ENCODE data around the gene TMPRSS2. TPM values are rescaled to one million over a fixed set of nuclear protein-coding genes. Genes with fewer than 3 reads are reported as not detected.

TMPRSS2 gene
- total RNA-seq, 2 donors from 2014 or later = 0.78 TPM; not detected in 1

- no peak overlapping the region for H3K27ac ChIP-seq
- DNase-seq (ENCODE audit: low spot score) (no peak), ATAC-seq (ENCODE audit: insufficient number of reproducible peaks, low FRiP score, low read depth) (no peak)
- no peaks in the 10 kb centered on the region for H3K4me1 ChIP-seq (ENCODE audit: control insufficient read depth in 1 of 2, low read depth in 2 of 2)
- no peaks in the 10 kb centered on the region for H3K27me3 ChIP-seq (replicated peaks; ENCODE audit: insufficient read depth)
- H3K36me3 ChIP-seq = no peaks in the 10 kb centered on the region
- H3K9me3 ChIP-seq = no peaks in the 10 kb centered on the region
- H3K4me3 ChIP-seq = no peak overlapping the region
- TF ChIP-seq CTCF (IDR thresholded peaks at IDR 0.05) = no peak
These were observed 28.3 kb downstream of the TMPRSS2 start for GRCh38 chr21:41479686-41480085.

GRCh38 chr21:41478319-41479177 lies 29.4 kb downstream of the TMPRSS2 start:
- Histone ChIP-seq H3K4me3 (no peak overlapping the region), H3K9me3 (no peaks in the 10 kb centered on the region), H3K27ac (no peak overlapping the region), H3K4me1 (ENCODE audit: control insufficient read depth in 1 of 2, low read depth in 2 of 2) (no peaks in the 10 kb centered on the region), H3K36me3 (no peaks in the 10 kb centered on the region), H3K27me3 (replicated peaks; ENCODE audit: insufficient read depth) (no peaks in the 10 kb centered on the region)
- DNase-seq (ENCODE audit: low spot score) (no peak), ATAC-seq (ENCODE audit: insufficient number of reproducible peaks, low FRiP score, low read depth) (no peak)
- TF ChIP-seq CTCF (IDR thresholded peaks at IDR 0.05) = no peak

GRCh38 chr21:41477641-41478318 lies 30.2 kb downstream of the TMPRSS2 start:
- no peak for ATAC-seq (ENCODE audit: insufficient number of reproducible peaks, low FRiP score, low read depth)
- no peak for DNase-seq (ENCODE audit: low spot score)
- TF ChIP-seq CTCF (IDR thresholded peaks at IDR 0.05) = no peak
- Histone ChIP-seq H3K4me3 (no peak overlapping the region), H3K27ac (no peak overlapping the region), H3K9me3 (no peaks in the 10 kb centered on the region), H3K36me3 (no peaks in the 10 kb centered on the region), H3K27me3 (replicated peaks; ENCODE audit: insufficient read depth) (no peaks in the 10 kb centered on the region), H3K4me1 (ENCODE audit: control insufficient read depth in 1 of 2, low read depth in 2 of 2) (no peaks in the 10 kb centered on the region)

GRCh38 chr21:41475714-41476420 lies 32.1 kb downstream of the TMPRSS2 start:
- no peak for TF ChIP-seq CTCF (IDR thresholded peaks at IDR 0.05)
- DNase-seq (ENCODE audit: low spot score) = no peak
- Histone ChIP-seq H3K9me3 (no peaks in the 10 kb centered on the region), H3K27me3 (replicated peaks; ENCODE audit: insufficient read depth) (no peaks in the 10 kb centered on the region), H3K4me3 (no peak overlapping the region), H3K36me3 (no peaks in the 10 kb centered on the region), H3K4me1 (ENCODE audit: control insufficient read depth in 1 of 2, low read depth in 2 of 2) (no peaks in the 10 kb centered on the region), H3K27ac (no peak overlapping the region)
- ATAC-seq (ENCODE audit: insufficient number of reproducible peaks, low FRiP score, low read depth) = no peak
